ENCODE measurements around the gene CELF2. TPM values are rescaled to one million over a fixed set of nuclear protein-coding genes. Genes with fewer than 3 reads are reported as not detected.
"Not testable (repeated sequence)": the region's sequence is repeated elsewhere in the genome, so short reads cannot be mapped to it uniquely, and the experiment has no call there.

The CELF2 gene
- polyA plus RNA-seq, 2 donors: 2.2 to 4.0 TPM

- no peaks in the 10 kb centered on the region for H3K9me3 ChIP-seq (ENCODE audit: control insufficient read depth in 2 of 2, insufficient read depth in 1 of 2, low read depth in 1 of 2, low read length in 1 of 2)
- no peaks in the 10 kb centered on the region for H3K36me3 ChIP-seq (ENCODE audit: control insufficient read depth in 2 of 2, insufficient read depth in 2 of 2, low read length in 1 of 2)
- no peaks in the 10 kb centered on the region for H3K4me1 ChIP-seq (ENCODE audit: control insufficient read depth in 2 of 2, insufficient read depth in 2 of 2, low read length in 1 of 2)
- no peak overlapping the region for H3K4me3 ChIP-seq (ENCODE audit: low read depth in 1 of 2, low read length in 2 of 2)
- WGBS, 2 donors: 77 to 84% methylated on average over 1 of the region's 1 CpG
- no peaks in the 10 kb centered on the region for H3K27me3 ChIP-seq (ENCODE audit: control insufficient read depth in 1 of 2, insufficient read depth in 2 of 2, low read length in 2 of 2)
- H3K27ac ChIP-seq (ENCODE audit: low read depth in 2 of 2, low read length in 1 of 2): no peak overlapping the region
These were observed 346.6 kb downstream of the CELF2 start for GRCh38 chr10:11364241-11364640.

- not testable (repeated sequence) for H3K4me1 ChIP-seq (ENCODE audit: control insufficient read depth in 2 of 2, insufficient read depth in 2 of 2, low read length in 1 of 2); H3K27ac ChIP-seq (ENCODE audit: low read depth in 2 of 2, low read length in 1 of 2); H3K27me3 ChIP-seq (ENCODE audit: control insufficient read depth in 1 of 2, insufficient read depth in 2 of 2, low read length in 2 of 2); H3K36me3 ChIP-seq (ENCODE audit: control insufficient read depth in 2 of 2, insufficient read depth in 2 of 2, low read length in 1 of 2); H3K4me3 ChIP-seq (ENCODE audit: low read depth in 1 of 2, low read length in 2 of 2); H3K9me3 ChIP-seq (ENCODE audit: control insufficient read depth in 2 of 2, insufficient read depth in 1 of 2, low read depth in 1 of 2, low read length in 1 of 2)
- 66 to 70% methylated on average over 4 of the region's 4 CpGs for WGBS, 2 donors
These were observed 349.2 kb downstream of the CELF2 start for GRCh38 chr10:11366889-11367288.

- no peaks in the 10 kb centered on the region for H3K27me3 ChIP-seq (ENCODE audit: control insufficient read depth in 1 of 2, insufficient read depth in 2 of 2, low read length in 2 of 2)
- no peaks in the 10 kb centered on the region for H3K9me3 ChIP-seq (ENCODE audit: control insufficient read depth in 2 of 2, insufficient read depth in 1 of 2, low read depth in 1 of 2, low read length in 1 of 2)
- no peak overlapping the region for H3K4me3 ChIP-seq (ENCODE audit: low read depth in 1 of 2, low read length in 2 of 2)
- 92 to 95% methylated on average over 9 of the region's 9 CpGs for WGBS, 2 donors
- H3K36me3 ChIP-seq (ENCODE audit: control insufficient read depth in 2 of 2, insufficient read depth in 2 of 2, low read length in 1 of 2): no peaks in the 10 kb centered on the region
- H3K27ac ChIP-seq (ENCODE audit: low read depth in 2 of 2, low read length in 1 of 2): no peak overlapping the region
- no peaks in the 10 kb centered on the region for H3K4me1 ChIP-seq (ENCODE audit: control insufficient read depth in 2 of 2, insufficient read depth in 2 of 2, low read length in 1 of 2)
These were observed 349.8 kb downstream of the CELF2 start for GRCh38 chr10:11367505-11367904.

GRCh38 chr10:11373717-11374171 lies 356.1 kb downstream of the CELF2 start:
- Histone ChIP-seq H3K4me1 (ENCODE audit: control insufficient read depth in 2 of 2, insufficient read depth in 2 of 2, low read length in 1 of 2) (no peaks in the 10 kb centered on the region), H3K9me3 (ENCODE audit: control insufficient read depth in 2 of 2, insufficient read depth in 1 of 2, low read depth in 1 of 2, low read length in 1 of 2) (no peaks in the 10 kb centered on the region), H3K36me3 (ENCODE audit: control insufficient read depth in 2 of 2, insufficient read depth in 2 of 2, low read length in 1 of 2) (no peaks in the 10 kb centered on the region), H3K27ac (ENCODE audit: low read depth in 2 of 2, low read length in 1 of 2) (no peak overlapping the region), H3K4me3 (ENCODE audit: low read depth in 1 of 2, low read length in 2 of 2) (no peak overlapping the region), H3K27me3 (ENCODE audit: control insufficient read depth in 1 of 2, insufficient read depth in 2 of 2, low read length in 2 of 2) (no peaks in the 10 kb centered on the region)
- 63 to 70% methylated on average over 11 of the region's 11 CpGs for WGBS, 2 donors

GRCh38 chr10:11377267-11377666 lies 359.6 kb downstream of the CELF2 start:
- Histone ChIP-seq H3K4me3 (ENCODE audit: low read depth in 1 of 2, low read length in 2 of 2) (no peak overlapping the region), H3K36me3 (ENCODE audit: control insufficient read depth in 2 of 2, insufficient read depth in 2 of 2, low read length in 1 of 2) (no peaks in the 10 kb centered on the region), H3K27ac (ENCODE audit: low read depth in 2 of 2, low read length in 1 of 2) (no peak overlapping the region), H3K4me1 (ENCODE audit: control insufficient read depth in 2 of 2, insufficient read depth in 2 of 2, low read length in 1 of 2) (no peaks in the 10 kb centered on the region), H3K27me3 (ENCODE audit: control insufficient read depth in 1 of 2, insufficient read depth in 2 of 2, low read length in 2 of 2) (no peaks in the 10 kb centered on the region), H3K9me3 (ENCODE audit: control insufficient read depth in 2 of 2, insufficient read depth in 1 of 2, low read depth in 1 of 2, low read length in 1 of 2) (no peaks in the 10 kb centered on the region)
- 78 to 90% methylated on average over 3 of the region's 3 CpGs for WGBS, 2 donors

- H3K27ac ChIP-seq (ENCODE audit: low read depth in 2 of 2, low read length in 1 of 2): no peak overlapping the region
- no peaks in the 10 kb centered on the region for H3K27me3 ChIP-seq (ENCODE audit: control insufficient read depth in 1 of 2, insufficient read depth in 2 of 2, low read length in 2 of 2)
- whole genome bisulfite sequencing, 2 donors: 62 to 65% methylated on average over 6 of the region's 6 CpGs
- H3K4me1 ChIP-seq (ENCODE audit: control insufficient read depth in 2 of 2, insufficient read depth in 2 of 2, low read length in 1 of 2): no peaks in the 10 kb centered on the region
- H3K36me3 ChIP-seq (ENCODE audit: control insufficient read depth in 2 of 2, insufficient read depth in 2 of 2, low read length in 1 of 2): no peaks in the 10 kb centered on the region
- no peak overlapping the region for H3K4me3 ChIP-seq (ENCODE audit: low read depth in 1 of 2, low read length in 2 of 2)
- no peaks in the 10 kb centered on the region for H3K9me3 ChIP-seq (ENCODE audit: control insufficient read depth in 2 of 2, insufficient read depth in 1 of 2, low read depth in 1 of 2, low read length in 1 of 2)
These were observed 361.2 kb downstream of the CELF2 start for GRCh38 chr10:11378835-11379234.

- H3K36me3 ChIP-seq (ENCODE audit: control insufficient read depth in 2 of 2, insufficient read depth in 2 of 2, low read length in 1 of 2): no peaks in the 10 kb centered on the region
- no peak overlapping the region for H3K27ac ChIP-seq (ENCODE audit: low read depth in 2 of 2, low read length in 1 of 2)
- H3K4me1 ChIP-seq (ENCODE audit: control insufficient read depth in 2 of 2, insufficient read depth in 2 of 2, low read length in 1 of 2): no peaks in the 10 kb centered on the region
- H3K9me3 ChIP-seq (ENCODE audit: control insufficient read depth in 2 of 2, insufficient read depth in 1 of 2, low read depth in 1 of 2, low read length in 1 of 2): no peaks in the 10 kb centered on the region
- WGBS, 2 donors: 88 to 89% methylated on average over 17 of the region's 17 CpGs
- no peak overlapping the region for H3K4me3 ChIP-seq (ENCODE audit: low read depth in 1 of 2, low read length in 2 of 2)
- H3K27me3 ChIP-seq (ENCODE audit: control insufficient read depth in 1 of 2, insufficient read depth in 2 of 2, low read length in 2 of 2): no peaks in the 10 kb centered on the region
These were observed 362.1 kb downstream of the CELF2 start for GRCh38 chr10:11379771-11380170.

- Histone ChIP-seq H3K4me3 (ENCODE audit: low read depth in 1 of 2, low read length in 2 of 2) (no peak overlapping the region), H3K27me3 (ENCODE audit: control insufficient read depth in 1 of 2, insufficient read depth in 2 of 2, low read length in 2 of 2) (no peaks in the 10 kb centered on the region), H3K36me3 (ENCODE audit: control insufficient read depth in 2 of 2, insufficient read depth in 2 of 2, low read length in 1 of 2) (no peaks in the 10 kb centered on the region), H3K9me3 (ENCODE audit: control insufficient read depth in 2 of 2, insufficient read depth in 1 of 2, low read depth in 1 of 2, low read length in 1 of 2) (no peaks in the 10 kb centered on the region), H3K4me1 (ENCODE audit: control insufficient read depth in 2 of 2, insufficient read depth in 2 of 2, low read length in 1 of 2) (no peaks in the 10 kb centered on the region), H3K27ac (ENCODE audit: low read depth in 2 of 2, low read length in 1 of 2) (no peak overlapping the region)
- WGBS, 2 donors: 75 to 82% methylated on average over 7 of the region's 7 CpGs
These were observed 363.4 kb downstream of the CELF2 start for GRCh38 chr10:11381023-11381422.

- no peaks in the 10 kb centered on the region for H3K4me1 ChIP-seq (ENCODE audit: control insufficient read depth in 2 of 2, insufficient read depth in 2 of 2, low read length in 1 of 2)
- no peak overlapping the region for H3K4me3 ChIP-seq (ENCODE audit: low read depth in 1 of 2, low read length in 2 of 2)
- H3K9me3 ChIP-seq (ENCODE audit: control insufficient read depth in 2 of 2, insufficient read depth in 1 of 2, low read depth in 1 of 2, low read length in 1 of 2): no peaks in the 10 kb centered on the region
- WGBS, 2 donors: 76 to 88% methylated on average over 5 of the region's 5 CpGs
- H3K27me3 ChIP-seq (ENCODE audit: control insufficient read depth in 1 of 2, insufficient read depth in 2 of 2, low read length in 2 of 2): no peaks in the 10 kb centered on the region
- H3K27ac ChIP-seq (ENCODE audit: low read depth in 2 of 2, low read length in 1 of 2): no peak overlapping the region
- no peaks in the 10 kb centered on the region for H3K36me3 ChIP-seq (ENCODE audit: control insufficient read depth in 2 of 2, insufficient read depth in 2 of 2, low read length in 1 of 2)
These were observed 363.8 kb downstream of the CELF2 start for GRCh38 chr10:11381511-11381910.

- Histone ChIP-seq H3K36me3 (ENCODE audit: control insufficient read depth in 2 of 2, insufficient read depth in 2 of 2, low read length in 1 of 2) (no peaks in the 10 kb centered on the region), H3K9me3 (ENCODE audit: control insufficient read depth in 2 of 2, insufficient read depth in 1 of 2, low read depth in 1 of 2, low read length in 1 of 2) (no peaks in the 10 kb centered on the region), H3K27ac (ENCODE audit: low read depth in 2 of 2, low read length in 1 of 2) (no peak overlapping the region), H3K27me3 (ENCODE audit: control insufficient read depth in 1 of 2, insufficient read depth in 2 of 2, low read length in 2 of 2) (no peaks in the 10 kb centered on the region), H3K4me3 (ENCODE audit: low read depth in 1 of 2, low read length in 2 of 2) (no peak overlapping the region), H3K4me1 (ENCODE audit: control insufficient read depth in 2 of 2, insufficient read depth in 2 of 2, low read length in 1 of 2) (no peaks in the 10 kb centered on the region)
- WGBS, 2 donors: 87 to 88% methylated on average over 10 of the region's 10 CpGs
These were observed 364.5 kb downstream of the CELF2 start for GRCh38 chr10:11382187-11382586.
